AG04450 (cell line): ENCODE data around the gene LSM7. TPM values are rescaled to one million over a fixed set of nuclear protein-coding genes. Genes with fewer than 3 reads are reported as not detected.

Experiments used
- CTCF ChIA-PET: fragments of 300-600, 350-600 bp; formaldehyde crosslinking; extraction: SDS; loops from one replicate; lab custom pipeline; 2022; ENCODE audit warnings: antibody characterized with exemption, inconsistent platforms; lab: Charles Lee
- POLR2A ChIA-PET: fragments of 350-600 bp; formaldehyde crosslinking; extraction: SDS; loops from one replicate; lab custom pipeline; 2021; ENCODE audit warnings: antibody characterized with exemption, inconsistent platforms; lab: Yijun Ruan, JAX
- DNase-seq: peaks from one replicate; pipeline ENCODE4 v3.0.0-alpha.2; 2011; ENCODE audit warnings: low read depth, low spot score
- H3K27ac ChIP-seq: one replicate; pipeline ENCODE4 v1.5.1; 2012; ENCODE audit warnings: low read depth, low read length, control low read depth
- H3K27me3 ChIP-seq: one replicate; pipeline ENCODE4 v1.6.0; 2012; ENCODE audit warnings: low read length; ENCODE audit not compliant: control insufficient read depth, insufficient read depth
- H3K4me3 ChIP-seq: 2 replicates; pipeline ENCODE4 v1.5.1; 2011; ENCODE audit warnings: mild to moderate bottlenecking, low read depth, low read length, control low read depth
- H3K9me3 ChIP-seq: 2 replicates; pipeline ENCODE4 v1.5.1; 2012; ENCODE audit warnings: low read length; ENCODE audit not compliant: control insufficient read depth, insufficient read depth
- CTCF ChIP-seq: IDR thresholded peaks from 2 replicates; pipeline ENCODE4 v1.5.1; 2011; ENCODE audit warnings: low read depth, low read length, control low read depth, inconsistent platforms
- polyA plus RNA-seq: library from polyadenylated mRNA; depleted of rRNA; stranded (reverse); fragments of >200 nt; gene quantifications from 2 replicates; pipeline ENCODE4 v1.2.3, GENCODE V29; 2011

LSM7 gene
- polyA plus RNA-seq, 1 experiment, result 137 TPM

DNA sequence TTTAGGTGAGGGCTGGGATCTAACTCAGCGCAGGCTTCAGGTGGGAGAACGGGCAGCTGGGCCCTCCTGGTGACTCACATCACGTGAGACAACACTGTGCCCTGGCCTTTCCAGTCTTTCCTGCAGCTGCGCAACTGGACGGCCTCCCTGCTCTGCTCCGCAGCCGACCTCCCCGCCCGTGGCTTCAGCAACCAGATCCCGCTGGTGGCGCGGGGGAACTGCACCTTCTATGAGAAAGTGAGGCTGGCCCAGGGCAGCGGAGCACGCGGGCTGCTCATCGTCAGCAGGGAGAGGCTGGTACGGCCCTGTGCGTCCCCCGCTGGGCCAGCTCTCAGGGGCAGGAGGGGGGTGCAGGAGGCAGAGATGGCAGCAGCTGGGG lies 8.9 kb upstream of the LSM7 start:
- peaks cover 17% of the 10 kb centered on the region for H3K9me3 ChIP-seq
- H3K27ac ChIP-seq, result no peak overlapping the region
- ChIA-PET POLR2A (no interaction called here), CTCF (no interaction called here)
- TF ChIP-seq CTCF, result no peak
- no peak overlapping the region for H3K4me3 ChIP-seq
- no peaks in the 10 kb centered on the region for H3K27me3 ChIP-seq
- no peak for DNase-seq

GRCh38 chr19:2336528-2337328 lies 8.3 kb upstream of the LSM7 start:
- TF ChIP-seq CTCF, result no peak
- ChIA-PET CTCF (no interaction called here), POLR2A (no interaction called here)
- H3K9me3 ChIP-seq, result peaks cover 17% of the 10 kb centered on the region
- no peaks in the 10 kb centered on the region for H3K27me3 ChIP-seq
- H3K27ac ChIP-seq, result no peak overlapping the region
- no peak for DNase-seq
- H3K4me3 ChIP-seq, result no peak overlapping the region

- Histone ChIP-seq H3K9me3 (peaks cover 17% of the 10 kb centered on the region), H3K27me3 (no peaks in the 10 kb centered on the region), H3K27ac (no peak overlapping the region), H3K4me3 (no peak overlapping the region)
- ChIA-PET CTCF (no interaction called here), POLR2A (no interaction called here)
- no peak for DNase-seq
- TF ChIP-seq CTCF, result no peak
Measured at GRCh38 chr19:2335848-2336247, 7.5 kb upstream of the LSM7 start.

DNA sequence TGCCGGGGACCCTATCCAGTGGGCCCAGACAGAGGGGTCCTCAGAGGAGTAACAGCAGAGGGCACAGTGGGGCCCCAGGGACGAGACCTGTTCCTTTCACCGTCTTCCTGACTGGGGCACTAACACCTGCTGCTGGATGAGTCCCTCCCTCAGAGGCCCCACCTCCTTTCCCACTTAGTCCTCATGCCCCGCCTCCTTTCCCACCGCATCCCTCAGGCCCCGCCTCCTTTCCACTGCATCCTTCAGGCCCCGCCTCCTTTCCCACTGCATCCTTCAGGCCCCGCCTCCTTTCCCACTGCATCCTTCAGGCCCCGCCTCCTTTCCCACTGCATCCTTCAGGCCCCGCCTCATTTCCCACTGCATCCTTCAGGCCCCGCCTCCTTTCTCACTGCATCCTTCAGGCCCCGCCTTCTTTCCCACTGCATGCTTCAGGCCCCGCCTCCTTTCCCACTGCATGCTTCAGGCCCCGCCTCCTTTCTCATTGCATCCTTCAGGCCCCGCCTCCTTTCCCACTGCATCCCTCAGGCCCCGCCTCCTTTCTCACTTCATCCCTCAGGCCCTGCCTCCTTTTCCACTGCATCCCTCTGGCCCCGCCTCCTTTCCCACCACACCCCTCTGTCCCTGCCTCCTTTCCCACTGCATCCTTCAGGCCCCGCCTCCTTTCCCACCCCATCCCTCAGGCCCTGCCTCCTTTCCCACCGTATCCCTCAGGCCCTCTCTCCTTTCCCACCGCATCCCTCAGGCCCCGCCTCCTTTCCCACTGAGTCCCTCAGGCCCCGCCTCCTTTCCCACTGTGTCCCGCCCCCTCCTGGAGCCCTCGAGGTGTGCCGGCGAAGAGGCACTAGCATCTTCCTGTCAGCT lies 6.8 kb upstream of the LSM7 start:
- H3K27me3 ChIP-seq, result no peaks in the 10 kb centered on the region
- ChIA-PET CTCF (no interaction called here), POLR2A (no interaction called here)
- H3K27ac ChIP-seq, result no peak overlapping the region
- H3K9me3 ChIP-seq, result peaks cover 17% of the 10 kb centered on the region
- TF ChIP-seq CTCF, result no peak
- H3K4me3 ChIP-seq, result no peak overlapping the region
- DNase-seq, result no peak

DNA sequence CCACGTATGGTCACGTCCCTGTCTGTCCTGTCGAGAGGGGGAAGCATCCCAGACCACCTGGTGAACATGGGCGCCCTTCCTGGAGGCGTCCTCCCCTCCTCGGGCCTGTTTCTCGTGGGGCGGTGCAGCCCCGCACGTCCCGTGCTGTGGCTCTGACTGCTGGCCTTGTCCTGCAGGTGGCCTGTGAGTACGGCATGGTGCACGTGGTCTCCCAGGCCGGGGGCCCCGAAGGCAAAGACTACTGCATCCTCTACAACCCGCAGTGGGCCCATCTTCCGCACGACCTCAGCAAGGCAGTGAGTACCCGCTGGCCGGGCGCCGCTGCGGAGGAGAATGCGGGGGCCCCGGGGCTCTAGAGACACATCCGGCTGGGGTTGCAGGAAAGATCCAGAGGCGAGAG lies 6.0 kb upstream of the LSM7 start:
- POLR2A ChIA-PET, result no interaction called here
- TF ChIP-seq CTCF, result no peak
- peaks cover 17% of the 10 kb centered on the region for H3K9me3 ChIP-seq
- H3K27me3 ChIP-seq, result no peaks in the 10 kb centered on the region
- no peak for DNase-seq
- H3K4me3 ChIP-seq, result no peak overlapping the region
- H3K27ac ChIP-seq, result no peak overlapping the region
- CTCF ChIA-PET, result no interaction called here
